GM18867 (cell line): ENCODE results near the gene CDC23.
"Not testable (repeated sequence)": the region's sequence is repeated elsewhere in the genome, so short reads cannot be mapped to it uniquely, and the experiment has no call there.

Experiments used
- ATAC-seq: cut with Tn5 transposase; IDR thresholded peaks from one replicate; pipeline ENCODE4 v1.9.1; 2021; ENCODE audit warnings: mild to moderate bottlenecking, moderate library complexity; ENCODE audit not compliant: unreplicated experiment

The CDC23 gene

DNA sequence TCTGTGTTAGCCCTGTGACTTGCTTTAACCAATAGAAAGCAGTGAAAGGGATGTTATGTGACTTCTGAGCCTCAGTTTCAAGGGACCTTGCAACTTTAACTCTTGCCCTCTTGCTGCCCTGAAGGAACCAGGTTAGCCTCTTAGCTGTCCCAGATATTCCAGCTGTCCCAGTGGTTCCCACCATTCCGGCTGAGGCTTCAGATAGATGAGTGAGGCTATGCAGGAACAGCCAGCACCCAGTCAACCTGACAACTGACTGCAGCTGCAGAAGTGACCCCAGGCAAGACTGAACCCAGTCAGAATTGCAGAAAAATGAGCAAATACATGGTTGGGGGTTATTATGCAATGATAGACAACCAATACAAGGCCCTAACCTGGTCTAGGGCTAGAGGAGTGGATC lies 10.4 kb upstream of the CDC23 start:
- ATAC-seq, result no peak

DNA sequence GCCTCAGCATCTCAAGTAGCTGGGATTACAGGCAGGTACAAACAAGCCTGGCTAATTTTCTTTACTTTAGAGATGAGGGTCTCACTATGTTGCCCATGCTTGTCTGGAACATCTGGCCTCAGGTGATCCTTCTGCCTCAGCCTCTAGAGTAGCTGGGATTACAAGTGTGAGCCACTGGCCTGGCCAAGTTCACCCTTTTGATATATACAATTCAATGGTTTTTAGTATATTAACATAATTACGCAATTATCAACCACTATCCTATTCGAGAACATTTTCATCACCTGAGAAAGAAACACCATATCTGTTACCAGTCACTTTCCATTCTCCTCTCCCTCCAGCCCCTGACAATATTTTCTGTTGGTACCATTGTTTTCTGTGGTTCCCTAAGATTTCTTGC lies 3.7 kb upstream of the CDC23 start:
- no peak for ATAC-seq

DNA sequence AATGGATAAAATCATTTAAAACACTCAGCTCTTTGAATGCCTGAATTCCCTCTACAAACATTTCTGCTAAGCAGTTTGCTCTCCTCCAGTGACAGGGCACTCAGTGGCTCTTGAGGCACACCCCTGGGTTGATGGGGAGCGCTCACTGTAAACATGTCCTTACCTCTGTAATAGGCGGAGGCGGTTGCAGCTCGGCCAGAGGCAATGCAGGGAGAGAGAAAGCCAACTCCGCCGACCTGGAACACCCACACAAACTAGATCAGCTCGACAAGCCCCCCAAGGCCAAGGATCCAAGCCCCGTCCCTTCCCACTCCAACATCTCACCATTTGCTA lies 329 bp downstream of the CDC23 start:
- peak; percentile 17 for ATAC-seq

DNA sequence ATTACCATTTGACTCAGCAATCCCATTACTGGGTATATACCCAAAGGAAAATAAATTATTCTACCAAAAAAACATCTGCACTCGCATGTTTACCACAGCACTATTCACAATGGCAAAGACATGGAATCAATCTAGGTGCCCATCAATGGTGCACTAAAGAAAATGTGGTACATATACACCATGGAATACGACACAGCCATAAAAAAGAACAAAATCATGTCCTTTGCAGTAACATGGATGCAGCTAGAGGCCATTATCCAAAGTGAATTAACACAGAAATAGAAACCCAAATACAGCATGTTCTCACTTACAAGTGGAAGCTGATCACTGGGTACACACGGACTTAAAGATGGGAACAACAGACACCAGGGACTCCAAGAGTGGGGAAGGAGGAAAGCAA lies 2.1 kb downstream of the CDC23 start:
- ATAC-seq, result no peak

DNA sequence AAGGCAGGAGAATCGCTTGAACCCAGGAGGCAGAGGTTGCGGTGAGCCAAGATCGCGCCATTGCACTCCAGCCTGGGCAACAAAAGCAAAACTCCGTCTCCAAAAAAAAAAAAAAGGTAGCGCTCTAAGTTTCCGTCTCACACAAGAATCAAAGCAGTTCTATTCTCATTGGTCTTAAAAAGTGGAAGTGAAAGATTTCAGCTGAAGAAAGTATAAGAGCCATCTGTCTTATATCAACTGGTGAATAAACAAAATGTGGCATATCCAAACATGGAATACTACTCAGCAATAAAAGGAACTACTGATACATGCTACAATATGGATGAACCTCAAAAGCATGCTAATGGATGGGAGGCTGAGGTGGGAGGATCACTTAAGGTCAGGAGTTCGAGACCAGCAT lies 19.3 kb downstream of the CDC23 start:
- not testable (repeated sequence) for ATAC-seq

DNA sequence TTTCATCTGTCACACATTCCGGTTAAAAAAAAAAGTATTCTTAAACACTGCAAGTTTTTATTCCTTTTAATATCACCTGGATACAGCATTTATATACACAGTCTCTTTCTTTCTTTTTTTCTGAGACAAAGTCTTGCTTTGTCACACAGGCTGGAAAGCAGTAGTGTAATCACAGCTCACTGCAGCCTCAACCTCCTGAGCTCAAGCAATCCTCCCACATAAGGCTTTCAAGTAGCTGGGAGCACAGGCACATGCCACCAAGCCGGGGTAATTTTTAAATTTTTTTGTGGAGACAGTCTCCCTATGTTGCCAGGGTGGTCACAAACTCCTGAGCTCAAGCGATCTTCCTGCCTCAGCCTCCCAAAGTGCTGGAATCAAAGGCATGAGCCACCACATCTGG lies 20.3 kb downstream of the CDC23 start:
- no peak for ATAC-seq

DNA sequence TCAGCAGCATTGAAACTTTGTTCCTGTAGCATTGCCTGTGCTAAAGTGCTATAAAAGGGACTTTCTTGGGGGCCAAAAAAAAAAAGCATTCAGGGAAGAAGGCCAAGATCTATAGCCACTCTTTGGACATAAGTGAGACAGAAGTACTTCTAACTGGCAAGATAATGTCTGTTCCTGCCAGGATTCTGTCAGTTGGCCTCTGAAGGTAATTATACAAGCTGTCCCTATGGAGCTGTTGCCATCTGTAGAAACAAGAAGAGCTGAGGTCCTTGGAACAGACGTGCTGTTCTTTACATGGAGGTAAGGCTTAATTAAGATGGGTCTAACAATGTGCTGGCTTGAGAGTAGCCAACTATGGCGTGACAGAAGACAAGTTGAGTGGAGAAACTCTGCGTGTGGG lies 24.5 kb downstream of the CDC23 start:
- no peak for ATAC-seq

DNA sequence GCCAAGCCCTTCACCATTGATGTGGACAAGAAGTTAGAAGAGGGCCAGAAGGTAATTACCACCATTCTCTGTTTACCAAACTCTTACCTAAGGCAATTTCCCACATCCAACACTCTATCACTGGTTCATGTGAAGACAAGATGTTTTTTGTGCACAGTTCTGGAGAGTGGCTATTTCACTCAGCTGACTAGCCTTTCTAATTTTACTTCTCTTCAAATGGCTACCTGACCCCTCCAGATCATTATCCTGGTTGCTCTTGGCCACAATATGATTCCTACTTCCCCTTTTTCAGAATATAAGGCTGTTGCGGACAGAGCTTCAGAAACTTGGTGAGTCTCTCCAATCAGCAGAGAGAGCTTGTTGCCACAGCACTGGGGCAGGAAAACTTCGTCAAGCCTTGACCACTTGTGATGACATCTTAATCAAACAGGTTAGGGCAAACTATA lies 27.1 kb downstream of the CDC23 start:
- ATAC-seq, result no peak

DNA sequence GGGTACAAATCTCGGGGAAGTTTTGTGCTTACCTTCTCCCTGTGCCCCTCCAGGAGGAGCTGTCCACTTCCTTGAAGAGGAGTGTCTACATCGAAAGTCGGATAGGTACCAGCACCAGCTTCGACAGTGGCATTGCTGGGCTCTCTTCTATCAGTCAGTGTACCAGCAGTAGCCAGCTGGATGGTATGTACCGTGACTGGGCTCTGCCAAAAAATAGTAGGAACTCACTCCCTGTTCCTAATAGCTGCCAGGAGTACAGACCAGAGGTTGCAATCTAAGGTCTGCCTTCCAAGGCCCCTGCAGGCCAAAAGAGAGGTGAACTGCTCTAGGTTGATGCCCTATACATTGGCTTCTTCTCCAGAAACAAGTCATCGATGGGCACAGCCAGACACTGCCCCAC lies 30.3 kb downstream of the CDC23 start:
- no peak for ATAC-seq

DNA sequence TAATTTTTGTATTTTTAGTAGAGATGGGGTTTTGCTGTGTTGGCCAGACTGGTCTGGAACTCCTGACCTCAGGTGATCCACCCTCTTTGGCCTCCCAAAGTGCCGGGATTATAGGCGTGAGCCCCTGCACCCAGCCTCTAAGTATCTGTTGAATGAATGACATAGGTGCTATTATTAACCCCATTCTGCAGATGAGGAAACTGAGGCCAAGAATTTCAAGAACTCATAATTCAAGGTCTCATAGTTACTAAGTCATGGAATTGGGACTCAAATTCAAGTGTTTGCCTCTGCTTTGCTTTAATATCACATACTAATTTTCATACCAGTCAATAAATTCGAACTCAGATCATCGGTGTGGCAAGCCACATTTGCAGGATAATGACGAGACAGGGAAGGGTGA lies 32.3 kb downstream of the CDC23 start:
- ATAC-seq, result no peak

DNA sequence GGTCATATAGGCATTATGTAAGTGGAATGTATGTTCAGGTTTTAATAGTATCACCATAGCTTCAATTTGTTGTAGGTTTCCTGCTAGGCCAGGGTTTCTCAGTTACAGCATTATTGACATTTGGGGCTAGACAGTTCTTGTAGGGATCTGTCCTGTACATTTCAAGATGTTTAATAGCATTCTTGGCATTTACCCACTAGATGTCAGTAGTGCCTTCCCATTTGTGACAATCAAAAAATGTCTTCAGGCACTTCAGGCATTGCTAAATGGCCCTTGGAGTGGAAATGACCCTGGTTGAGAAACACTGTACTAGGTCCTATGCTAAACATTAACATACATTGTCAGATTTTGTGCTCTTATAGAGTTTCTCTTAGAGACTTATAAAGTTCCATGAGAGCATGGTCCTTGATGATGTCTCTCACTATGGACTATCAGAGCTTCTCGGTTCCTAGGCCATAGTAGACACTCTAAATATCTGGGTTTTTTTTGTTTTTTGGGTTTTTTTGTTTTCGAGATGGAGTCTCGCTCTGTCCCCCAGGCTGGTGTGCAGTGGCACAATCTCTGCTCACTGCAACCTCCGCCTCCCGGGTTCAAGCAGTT lies 32.8 kb downstream of the CDC23 start:
- ATAC-seq, result peak; percentile 32

DNA sequence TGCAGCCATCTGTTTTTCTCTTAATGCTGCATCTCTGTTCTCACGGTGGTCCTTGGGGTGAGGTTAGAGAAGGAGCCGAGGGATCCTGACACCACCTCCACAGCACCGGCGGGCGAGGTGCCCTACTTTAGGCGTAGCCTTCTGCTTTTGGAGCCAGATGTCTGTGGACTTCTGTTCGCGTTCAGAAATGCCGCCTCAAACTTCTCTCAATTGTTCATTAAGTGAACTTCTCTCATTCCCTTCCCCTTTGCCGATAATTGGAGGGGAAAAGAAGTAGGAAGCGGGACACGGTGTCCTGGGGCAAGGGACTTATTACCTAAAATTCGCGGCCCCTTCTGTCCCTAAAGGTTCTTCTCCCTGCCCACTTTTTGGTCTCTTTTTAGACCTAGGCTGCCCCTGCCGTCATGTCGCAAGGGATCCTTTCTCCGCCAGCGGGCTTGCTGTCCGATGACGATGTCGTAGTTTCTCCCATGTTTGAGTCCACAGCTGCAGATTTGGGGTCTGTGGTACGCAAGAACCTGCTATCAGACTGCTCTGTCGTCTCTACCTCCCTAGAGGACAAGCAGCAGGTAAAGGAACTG lies 33.8 kb downstream of the CDC23 start:
- no peak for ATAC-seq

DNA sequence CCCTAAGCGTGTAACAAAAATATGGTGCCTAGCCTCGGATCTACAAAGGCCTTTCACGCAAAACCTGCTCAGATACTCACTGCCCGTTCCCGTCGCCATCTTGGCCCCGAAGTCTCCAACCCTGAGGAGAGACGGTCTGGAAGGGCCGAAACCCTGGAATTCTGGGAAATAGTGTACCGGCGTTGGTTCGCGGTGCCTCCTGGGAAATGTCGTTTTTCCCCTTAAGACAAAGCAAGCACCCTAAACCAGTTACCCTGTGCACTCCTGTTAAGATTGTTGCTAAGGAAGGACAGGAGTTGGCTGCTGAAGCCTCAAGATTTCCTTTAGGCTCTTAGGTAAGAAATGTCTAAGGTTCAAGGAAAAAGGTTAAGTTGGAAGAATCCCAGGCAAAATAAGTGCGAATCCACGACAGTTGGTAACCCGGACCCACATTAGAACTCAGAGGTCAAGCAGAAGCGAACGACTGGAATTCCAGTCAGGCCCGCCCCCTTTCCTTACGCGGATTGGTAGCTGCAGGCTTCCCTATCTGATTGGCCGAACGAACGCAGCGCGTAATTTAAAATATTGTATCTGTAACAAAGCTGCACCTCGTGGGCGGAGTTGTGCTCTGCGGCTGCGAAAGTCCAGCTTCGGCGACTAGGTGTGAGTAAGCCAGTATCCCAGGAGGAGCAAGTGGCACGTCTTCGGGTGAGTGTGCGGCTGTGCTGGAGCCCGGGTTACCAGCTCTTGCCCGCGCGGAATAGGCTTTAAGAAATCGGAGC lies 34.4 kb downstream of the CDC23 start, which contains the start of the genes BRD8 and KIF20A:
Gene BRD8 (minus strand): TSS at position 115 of the 761 bp plus-strand sequence. CDS start 16 bp downstream, at position 99.
Gene KIF20A (plus strand): TSS at position 597 of the 761 bp plus-strand sequence. CDS start 569 bp downstream, outside the sequence.
- ATAC-seq, result peak; percentile 86

DNA sequence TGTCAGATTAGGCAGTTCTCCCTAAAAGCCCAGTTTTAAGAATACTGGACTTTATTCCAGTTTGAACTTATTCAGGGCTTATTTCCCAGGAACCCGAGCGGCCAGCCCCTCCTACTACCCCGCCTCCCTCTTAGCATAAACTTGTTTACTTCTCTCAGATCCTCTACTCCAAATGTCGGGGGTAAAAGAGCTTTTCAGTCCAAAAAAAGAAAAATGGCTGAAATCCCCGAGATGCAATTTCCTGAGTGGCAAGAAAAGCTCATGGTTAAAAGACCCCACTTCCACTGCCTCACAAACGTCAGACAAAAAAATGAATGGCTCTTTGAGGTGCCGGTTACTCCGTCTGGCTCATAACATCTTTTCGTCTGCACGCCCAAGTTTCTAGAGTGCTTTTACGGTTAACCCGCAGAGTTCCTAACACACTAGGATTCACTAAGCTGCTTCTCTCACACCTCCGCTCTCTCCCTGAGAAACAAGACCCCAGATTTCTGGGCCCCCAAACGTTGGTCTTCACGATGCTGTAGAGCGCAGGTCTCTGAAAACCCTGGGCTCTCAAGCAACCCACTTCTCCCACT lies 35.1 kb downstream of the CDC23 start:
- no peak for ATAC-seq

DNA sequence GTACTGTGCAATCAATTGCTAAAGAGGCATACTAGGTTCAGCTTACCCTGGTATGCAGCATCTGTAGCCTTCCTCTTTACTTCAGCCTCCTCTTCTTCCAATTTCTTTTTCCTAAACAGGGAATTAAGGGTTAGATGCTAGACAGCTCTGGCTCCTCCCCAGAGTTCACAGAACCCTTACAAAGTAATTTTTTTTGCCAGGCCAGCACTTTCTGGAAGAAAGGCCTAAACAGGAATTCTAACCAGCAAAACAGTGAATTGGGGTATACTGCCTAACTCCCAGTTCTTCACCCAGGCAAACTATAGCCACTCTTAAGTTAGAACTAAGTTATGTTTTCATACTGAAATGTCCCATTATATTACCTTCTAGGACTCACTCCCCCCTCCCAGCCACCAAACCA lies 42.8 kb downstream of the CDC23 start:
- no peak for ATAC-seq

DNA sequence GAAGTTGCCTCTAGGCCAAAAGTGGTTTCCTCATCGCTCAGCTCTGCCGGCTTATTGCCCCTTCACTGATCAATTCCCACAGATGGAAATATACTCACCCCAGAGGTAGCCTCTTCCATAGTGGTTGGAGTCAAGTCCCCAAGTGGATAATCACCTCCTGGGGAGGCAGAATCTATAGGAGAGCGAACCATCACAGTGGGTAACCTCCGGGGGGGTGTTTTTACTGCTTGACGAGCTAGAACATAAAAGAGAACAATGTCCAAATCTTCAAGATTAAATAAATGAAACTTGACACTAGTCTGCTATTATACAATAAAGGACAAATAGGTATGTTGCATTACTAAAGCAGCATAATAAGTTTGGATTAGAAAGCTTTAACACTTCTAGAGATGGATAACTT lies 44.0 kb downstream of the CDC23 start:
- no peak for ATAC-seq

DNA sequence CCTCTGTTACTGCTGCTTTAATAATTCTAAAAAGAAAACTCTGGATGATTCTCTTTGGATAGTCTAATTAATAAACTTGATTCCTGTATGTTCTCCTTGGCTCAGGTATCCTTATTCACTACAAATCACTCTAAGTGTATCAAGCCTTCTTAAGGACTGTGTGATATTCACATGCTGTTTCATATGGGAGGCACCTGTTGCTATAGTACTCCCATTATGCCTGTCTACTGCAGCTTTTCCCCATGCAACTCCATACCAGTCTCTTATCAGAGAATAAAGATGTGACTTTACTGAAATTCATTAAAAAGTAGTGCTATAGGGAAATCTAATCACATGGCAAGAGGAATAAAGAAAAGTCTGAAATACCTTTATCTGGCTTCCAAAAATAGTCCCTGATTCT lies 49.4 kb downstream of the CDC23 start:
- no peak for ATAC-seq

DNA sequence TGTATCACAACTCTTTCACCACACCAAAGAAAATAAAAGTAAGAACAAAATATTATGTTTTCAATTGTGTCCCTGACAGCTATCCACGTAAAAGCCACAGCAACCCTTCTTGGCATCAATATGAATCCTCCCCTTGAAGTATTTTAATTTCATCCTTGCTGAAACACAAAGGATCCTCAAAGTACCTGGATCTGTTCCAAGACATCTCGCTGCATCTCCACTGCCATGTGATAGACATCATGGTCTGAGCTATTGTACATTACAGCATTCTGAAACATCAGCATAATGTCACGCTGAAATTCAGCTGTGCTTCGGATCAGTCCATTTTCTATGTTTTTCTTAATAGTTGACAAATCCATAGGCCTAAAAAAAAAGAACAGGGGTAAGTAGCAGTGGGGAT lies 52.4 kb downstream of the CDC23 start:
- no peak for ATAC-seq

DNA sequence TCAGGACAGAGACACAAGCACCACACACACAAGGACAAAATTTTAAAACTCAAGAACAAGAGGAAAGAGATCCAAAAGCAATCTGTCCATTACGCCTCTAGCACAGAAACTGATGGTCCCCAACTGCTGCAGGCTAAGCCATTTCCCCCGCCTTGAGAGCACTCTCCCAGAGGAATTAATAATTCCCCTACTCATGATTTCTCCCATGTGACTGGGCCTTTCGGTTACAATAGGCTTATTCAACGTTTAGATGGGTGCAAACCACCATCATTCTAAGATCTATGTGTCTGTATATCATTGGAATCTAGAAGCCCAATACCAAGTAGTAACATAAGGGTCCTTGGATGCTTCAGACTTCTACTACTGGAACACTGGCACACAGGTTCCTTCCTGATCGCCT lies 53.5 kb downstream of the CDC23 start:
- ATAC-seq, result no peak

DNA sequence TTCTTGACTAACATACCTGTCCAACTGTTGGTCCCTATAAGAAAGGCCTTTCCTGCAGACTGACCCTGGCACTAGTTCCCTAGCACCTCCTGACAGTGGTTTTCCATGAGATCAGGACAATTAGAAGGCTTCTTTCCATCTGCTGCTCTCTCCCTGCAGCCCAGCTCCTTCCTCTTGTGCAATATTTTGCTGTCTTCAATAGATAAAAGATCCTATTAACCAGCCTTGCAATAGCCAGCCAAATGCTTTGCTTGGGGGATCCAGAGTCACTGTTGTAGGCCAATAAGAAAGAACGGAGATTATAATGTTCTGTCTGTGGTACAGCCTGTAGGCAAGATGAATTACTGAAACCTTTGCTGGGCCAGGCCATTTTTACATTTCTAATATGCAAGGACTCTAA lies 55.5 kb downstream of the CDC23 start:
- no peak for ATAC-seq

DNA sequence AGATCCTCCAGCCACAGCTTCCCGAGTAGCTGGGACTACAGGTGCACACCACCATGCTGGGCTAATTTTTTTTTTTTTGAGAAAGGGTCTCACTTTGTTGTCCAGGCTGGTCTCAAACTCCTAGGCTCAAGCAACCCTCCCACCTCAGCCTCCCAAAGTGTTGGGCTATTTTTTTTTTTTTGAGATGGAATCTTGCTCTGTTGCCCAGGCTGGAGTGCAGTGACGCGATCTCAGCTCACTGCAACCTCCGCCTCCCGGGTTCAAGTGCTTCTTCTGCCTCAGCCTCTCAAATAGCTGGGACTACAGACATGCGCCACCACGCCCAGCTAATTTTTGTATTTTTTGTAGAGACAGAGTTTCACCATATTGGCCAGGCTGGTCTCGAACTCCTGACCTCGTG lies 57.1 kb downstream of the CDC23 start:
- not testable (repeated sequence) for ATAC-seq

DNA sequence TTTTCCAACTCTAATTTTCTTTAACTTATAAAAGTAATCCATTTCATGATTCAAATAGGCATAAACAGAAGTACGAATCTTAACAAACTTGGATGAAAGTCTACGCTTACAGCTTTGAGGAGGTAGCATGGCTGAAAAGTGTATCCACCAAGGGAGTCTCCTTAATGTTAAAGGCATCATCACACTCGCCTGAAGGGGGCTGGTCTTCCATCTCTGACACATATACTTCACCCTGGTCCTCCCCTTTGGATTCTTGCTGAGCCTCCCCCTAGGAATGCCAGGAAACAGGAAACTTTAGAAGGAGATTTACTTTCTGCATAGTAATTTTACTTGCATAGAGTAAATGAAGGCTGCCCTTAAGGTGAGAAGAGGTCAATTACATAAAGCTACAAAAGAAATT lies 63.6 kb downstream of the CDC23 start:
- ATAC-seq, result no peak
